ENCODE measurements around the gene PIH1D1.

PIH1D1 gene

DNA sequence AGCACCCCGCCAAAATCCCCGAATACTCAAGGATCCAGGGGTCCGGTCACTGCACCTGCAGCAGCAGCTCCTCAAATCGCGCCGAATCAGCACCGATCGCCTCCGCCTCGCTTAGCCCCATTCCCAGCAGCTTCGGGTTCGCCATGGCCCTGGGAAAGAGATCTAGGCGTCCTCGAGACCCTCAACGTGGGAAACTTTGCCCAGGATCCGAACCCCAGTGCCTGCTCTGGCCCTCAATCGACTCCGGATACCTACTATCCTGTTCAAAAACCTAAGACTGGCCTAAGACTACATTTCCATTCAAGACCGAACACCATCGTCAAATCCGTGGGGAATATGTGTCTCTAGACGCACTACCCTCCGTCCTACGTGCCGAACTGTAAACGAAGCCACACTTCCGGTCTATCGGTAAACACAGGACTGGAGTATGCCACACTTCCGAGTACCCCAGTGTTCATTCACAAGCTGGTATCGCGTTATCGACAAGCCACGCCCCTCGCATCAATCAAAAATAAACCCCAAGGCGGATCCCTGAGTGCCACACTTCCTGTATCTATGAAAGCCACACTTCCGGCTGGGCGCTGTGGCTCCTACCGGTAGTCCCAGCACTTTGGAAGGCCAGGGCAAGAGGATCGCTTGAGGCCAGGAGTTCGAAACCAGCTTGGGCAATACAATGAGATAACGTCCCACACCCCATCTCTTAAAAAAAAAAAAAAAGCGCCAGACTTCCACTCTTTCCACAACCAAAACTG is at the start of gene PIH1D1:
Gene PIH1D1 (minus strand): TSS at position 385 of the 752 bp plus-strand sequence. CDS start 240 bp downstream, at position 145.
- DNase-seq (ENCODE audit: low read depth in 4 of 4, low spot score in 1 of 4): peak; percentile 80 to 96 (median 86)

DNA sequence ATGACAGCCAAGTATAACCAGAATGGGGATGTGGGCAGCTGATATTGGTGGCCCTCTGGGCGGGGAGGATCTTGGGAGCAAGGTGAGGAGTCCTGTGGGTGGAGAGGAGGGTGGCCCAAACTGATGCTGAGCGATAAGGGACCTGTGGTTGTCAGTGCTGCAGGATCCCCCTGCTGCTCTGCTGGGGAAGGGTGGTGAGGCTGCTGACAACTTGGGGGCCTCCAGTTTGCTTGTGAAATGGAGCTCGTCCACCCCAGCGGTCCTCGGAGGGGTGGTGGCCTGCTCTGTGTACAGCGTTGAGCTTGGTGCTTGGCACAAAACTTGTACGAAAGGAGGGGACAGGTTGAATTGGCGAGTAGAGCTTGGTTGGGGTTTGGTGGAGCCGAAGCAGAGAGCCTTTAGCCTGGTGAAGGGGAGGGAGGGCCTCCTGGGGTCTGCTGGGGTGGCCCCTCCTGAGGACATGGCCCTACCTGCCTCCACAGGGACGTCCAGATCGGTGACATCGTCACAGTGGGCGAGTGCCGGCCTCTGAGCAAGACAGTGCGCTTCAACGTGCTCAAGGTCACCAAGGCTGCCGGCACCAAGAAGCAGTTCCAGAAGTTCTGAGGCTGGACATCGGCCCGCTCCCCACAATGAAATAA is 47.5 kb upstream of the PIH1D1 start:
- DNase-seq (ENCODE audit: low read depth in 4 of 4, low spot score in 1 of 4): peak in 1 of 4 experiments; percentile 25

DNA sequence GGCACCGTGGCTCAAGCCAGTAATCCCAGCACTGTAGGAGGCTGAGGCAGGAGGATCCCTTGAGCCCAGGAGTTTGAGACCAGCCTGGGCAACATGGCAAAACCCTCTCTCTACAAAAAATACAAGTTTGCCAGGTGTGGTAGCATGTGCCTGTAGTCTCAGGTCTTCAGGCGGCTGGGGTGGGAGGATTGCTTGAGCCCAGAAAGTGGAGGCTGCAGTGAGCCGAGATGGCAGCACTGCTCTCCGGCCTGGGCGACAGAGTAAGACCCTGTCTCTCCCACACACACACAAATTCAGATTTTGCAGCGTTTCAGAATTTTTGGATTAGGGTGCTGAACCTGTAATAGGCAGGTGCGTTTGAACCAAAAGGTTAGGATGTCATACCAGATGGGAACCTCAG is 46.9 kb upstream of the PIH1D1 start:
- no peak for DNase-seq (ENCODE audit: low read depth in 4 of 4, low spot score in 1 of 4)

DNA sequence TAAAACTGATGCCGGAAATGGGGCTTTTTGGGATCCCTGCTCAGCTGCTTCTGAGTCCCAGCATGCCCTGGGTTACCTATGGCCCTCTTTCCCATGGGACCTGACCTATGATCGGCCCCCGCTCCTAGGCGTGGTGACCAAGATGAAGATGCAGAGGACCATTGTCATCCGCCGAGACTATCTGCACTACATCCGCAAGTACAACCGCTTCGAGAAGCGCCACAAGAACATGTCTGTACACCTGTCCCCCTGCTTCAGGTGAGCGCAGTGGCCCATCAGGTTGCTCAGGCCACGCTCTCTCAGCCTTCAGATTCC is 46.1 kb upstream of the PIH1D1 start:
- DNase-seq (ENCODE audit: low read depth in 4 of 4, low spot score in 1 of 4): no peak

DNA sequence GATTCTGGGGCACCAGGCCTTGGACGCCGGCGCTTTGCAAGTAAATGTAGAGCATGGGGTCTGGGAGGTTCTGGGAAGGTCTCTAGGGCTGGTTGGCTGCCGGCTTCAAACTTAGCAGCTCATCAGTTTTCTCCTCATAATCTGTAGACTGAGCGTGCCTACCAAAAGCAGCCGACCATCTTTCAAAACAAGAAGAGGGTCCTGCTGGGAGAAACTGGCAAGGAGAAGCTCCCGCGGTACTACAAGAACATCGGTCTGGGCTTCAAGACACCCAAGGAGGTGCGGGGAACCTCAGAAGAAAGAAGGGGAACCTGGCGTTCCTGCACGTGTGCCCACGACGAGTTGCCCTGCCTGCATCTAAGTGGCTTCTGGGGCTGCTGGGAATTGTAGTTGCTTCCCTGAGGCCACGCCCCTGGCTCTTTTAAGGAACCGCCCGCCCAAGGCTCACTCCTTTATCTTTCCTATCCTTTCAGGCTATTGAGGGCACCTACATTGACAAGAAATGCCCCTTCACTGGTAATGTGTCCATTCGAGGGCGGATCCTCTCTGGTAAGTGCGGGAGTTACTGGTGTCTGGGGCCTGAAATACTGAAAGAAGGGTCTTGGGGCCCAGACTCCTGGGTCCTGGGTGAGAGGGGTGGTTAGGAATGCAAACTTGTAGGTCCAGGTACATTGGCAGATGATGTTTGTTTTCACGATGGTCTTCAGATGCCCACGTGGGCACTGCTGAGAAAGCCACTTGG is 45.6 kb upstream of the PIH1D1 start:
- peak in 2 of 4 experiments; percentile 67 to 68 for DNase-seq (ENCODE audit: low read depth in 4 of 4, low spot score in 1 of 4)

DNA sequence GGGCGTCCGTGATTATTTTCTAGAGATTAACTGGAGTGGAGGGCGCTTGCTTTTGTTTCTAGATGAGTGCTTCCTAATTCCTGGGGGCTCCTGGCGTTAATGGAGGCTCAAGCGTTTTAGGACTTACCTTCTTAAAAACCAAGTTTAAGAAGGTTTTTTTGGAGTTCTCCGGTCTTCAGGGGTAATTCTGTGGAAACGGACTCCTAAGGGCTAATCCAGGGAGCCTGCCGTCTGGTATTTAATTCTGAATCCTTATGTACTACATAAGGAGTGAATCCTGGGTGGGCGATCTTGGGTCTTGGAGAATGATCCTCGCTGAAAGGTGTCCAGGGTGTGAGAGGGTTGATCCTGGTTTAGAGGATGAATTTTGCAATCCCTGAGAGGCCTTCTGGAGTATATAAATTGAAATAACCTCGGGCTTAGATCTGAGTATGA is 45.0 kb upstream of the PIH1D1 start:
- DNase-seq (ENCODE audit: low read depth in 4 of 4, low spot score in 1 of 4): no peak

DNA sequence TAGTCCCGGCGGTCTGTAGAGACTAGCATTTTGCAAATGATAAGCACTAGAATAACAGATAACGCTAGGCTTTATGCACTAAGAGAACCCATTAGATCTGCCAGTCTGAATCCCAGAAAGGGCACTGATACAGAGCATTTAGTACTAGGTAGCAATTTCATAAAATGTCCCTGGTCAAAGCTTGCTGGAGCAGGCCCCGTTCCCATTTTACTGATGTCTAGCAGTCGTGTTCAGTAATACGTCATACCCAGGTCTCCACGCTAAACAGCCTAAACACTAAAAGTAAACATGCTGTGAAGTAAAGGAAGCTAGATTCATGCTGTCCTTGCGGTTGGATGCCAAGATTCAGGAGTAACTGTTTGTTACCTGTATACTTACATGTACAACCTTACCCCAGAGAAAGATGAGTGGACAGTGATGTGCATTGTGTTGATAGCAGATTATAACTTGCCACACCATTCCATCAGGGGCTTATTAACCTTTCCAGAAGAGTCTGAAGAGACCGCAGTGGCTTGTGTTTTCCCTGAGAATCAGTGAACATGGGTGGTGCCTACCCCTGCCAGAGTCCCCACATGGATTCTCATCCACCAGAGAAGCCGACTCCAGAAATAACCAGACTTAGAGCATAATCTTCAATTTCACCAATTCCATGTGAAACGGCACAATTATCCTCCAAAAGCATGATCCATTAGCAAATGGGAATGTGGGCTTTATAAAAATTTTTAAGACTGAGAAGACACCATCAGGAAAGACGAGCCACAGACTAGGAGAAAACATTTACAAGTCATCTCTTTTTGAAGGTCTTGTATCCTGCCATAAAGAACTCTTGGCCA is 41.2 kb upstream of the PIH1D1 start:
- DNase-seq (ENCODE audit: low read depth in 4 of 4, low spot score in 1 of 4): peak in 1 of 4 experiments; percentile 34

DNA sequence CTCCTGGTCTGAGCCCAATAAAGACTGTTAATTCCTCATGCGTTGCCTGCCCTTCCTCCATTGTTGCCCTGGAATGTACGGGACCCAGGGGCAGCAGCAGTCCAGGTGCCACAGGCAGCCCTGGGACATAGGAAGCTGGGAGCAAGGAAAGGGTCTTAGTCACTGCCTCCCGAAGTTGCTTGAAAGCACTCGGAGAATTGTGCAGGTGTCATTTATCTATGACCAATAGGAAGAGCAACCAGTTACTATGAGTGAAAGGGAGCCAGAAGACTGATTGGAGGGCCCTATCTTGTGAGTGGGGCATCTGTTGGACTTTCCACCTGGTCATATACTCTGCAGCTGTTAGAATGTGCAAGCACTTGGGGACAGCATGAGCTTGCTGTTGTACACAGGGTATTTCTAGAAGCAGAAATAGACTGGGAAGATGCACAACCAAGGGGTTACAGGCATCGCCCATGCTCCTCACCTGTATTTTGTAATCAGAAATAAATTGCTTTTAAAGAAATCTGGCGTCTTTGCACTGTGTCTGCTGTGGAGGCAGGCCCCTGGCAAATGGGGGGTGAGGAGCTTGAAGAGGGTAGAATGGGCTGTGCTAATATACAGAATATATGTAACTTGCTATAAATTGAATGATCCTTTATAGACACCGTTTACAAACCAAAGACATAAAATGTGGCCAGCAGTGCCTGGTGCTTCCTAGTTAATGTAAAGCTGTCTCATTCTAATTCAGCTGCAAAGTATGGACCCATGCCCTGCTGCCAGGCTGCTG is 40.4 kb upstream of the PIH1D1 start:
- no peak for DNase-seq (ENCODE audit: low read depth in 4 of 4, low spot score in 1 of 4)

DNA sequence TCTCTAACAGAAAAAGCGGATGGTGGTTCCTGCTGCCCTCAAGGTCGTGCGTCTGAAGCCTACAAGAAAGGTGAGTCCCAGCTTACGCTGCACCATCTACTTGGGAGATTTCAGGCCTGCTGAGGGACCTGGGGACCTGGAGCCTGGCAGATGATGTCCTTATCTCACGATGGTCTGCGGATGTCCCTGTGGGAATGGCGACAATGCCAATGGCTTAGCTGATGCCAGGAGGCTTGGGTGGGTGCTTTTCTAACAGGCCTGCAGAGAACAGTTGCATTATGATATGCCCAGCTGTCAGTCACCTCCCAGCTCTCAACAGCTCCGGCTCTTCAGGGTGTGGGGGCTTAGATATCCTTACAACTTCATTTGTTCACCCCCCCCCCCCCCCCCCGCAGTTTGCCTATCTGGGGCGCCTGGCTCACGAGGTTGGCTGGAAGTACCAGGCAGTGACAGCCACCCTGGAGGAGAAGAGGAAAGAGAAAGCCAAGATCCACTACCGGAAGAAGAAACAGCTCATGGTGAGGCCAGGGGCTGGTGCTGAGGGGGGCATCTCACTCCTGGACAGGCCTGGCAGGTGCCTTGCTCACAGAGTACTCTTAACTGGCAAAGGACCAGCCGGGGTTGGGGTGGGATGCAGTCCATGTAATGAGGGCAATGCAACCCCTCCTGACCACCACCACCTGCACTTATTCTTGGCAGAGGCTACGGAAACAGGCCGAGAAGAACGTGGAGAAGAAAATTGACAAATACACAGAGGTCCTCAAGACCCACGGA is 39.6 kb upstream of the PIH1D1 start:
- no peak for DNase-seq (ENCODE audit: low read depth in 4 of 4, low spot score in 1 of 4)

DNA sequence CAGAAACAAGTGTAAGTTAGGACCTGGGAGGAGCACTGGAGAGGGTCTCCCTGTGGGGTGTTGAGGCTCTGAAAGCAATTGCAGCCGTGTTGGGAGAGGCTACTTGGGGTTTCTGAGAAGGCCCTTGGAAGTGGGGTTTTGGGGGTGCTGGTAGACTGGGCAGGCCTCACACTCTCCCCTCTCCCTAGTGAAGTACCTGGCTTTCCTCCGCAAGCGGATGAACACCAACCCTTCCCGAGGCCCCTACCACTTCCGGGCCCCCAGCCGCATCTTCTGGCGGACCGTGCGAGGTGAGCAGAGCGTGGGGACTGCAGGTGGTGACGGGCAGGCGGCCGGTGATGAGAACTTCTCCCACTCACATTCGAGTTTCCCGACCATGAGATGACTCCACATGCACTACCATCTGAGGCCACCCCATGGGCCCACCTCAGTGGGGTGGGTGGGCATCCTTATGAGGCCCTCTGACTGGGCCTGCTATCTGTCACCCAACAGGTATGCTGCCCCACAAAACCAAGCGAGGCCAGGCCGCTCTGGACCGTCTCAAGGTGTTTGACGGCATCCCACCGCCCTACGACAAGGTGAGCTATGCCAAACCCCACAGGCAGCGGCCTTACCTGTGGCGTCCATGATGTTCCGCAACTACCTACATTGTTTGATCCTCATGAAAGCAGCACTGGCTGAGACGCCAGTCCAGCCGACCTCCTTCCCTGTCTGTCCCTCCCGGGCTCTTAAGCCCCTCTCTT is 38.8 kb upstream of the PIH1D1 start:
- DNase-seq (ENCODE audit: low read depth in 4 of 4, low spot score in 1 of 4): no peak

DNA sequence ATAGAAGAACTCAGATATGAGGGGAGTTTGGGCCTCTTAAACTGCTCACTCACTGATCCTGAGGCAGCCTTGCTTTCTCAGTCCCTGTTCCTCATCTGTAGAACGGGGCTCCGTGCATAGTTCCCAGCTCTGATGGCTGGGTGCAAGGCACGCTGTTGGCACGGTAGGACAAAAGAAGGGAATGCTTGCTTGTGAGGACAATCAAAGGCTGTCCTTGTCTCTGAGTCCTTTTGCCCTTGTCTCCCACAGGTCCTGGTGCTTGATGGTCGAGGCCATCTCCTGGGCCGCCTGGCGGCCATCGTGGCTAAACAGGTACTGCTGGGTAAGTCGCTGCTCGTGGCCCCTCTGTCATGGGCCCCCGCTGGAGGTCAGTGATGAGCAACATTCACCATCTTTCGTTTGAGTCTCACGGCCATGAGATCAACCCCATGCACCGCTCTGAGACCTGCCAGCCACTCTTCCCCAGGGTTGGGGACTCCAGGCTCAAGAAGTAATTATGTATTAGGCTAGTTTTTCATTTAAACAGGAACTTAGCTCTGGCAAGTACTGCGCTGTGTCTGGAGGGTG is 38.1 kb upstream of the PIH1D1 start:
- DNase-seq (ENCODE audit: low read depth in 4 of 4, low spot score in 1 of 4): peak in 1 of 4 experiments; percentile 23

DNA sequence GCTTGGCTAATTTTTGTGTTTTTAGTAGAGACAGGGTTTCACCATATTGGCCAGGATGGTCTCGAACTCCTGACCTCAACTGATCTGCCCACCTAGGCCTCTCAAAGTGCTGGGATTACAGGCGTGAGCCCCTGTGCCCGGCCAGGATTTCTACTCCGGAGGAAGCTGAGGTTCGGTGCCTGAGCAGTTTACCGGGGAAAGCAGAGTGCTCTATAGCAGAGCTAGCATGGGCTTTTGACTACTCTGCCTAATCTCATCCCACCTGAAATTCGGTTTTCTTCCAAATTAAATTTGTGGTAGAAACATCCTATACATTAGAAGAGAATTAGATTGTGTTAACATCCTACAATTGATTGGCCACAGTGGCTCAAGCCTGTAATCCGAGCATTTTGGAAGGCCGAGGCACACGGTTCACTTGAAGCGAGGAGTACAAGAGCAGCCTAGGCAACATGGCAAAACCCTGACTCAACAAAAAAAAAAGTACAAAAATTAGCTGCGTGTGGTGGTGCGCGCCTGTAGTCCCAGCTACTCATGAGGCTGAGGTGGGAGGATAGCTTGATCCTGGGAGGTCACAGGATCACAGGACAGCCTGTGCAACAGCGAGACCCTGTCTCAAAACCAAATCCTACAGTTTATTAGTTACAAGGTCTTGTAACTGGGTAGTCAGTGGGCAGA is 37.4 kb upstream of the PIH1D1 start:
- DNase-seq (ENCODE audit: low read depth in 4 of 4, low spot score in 1 of 4): no peak

DNA sequence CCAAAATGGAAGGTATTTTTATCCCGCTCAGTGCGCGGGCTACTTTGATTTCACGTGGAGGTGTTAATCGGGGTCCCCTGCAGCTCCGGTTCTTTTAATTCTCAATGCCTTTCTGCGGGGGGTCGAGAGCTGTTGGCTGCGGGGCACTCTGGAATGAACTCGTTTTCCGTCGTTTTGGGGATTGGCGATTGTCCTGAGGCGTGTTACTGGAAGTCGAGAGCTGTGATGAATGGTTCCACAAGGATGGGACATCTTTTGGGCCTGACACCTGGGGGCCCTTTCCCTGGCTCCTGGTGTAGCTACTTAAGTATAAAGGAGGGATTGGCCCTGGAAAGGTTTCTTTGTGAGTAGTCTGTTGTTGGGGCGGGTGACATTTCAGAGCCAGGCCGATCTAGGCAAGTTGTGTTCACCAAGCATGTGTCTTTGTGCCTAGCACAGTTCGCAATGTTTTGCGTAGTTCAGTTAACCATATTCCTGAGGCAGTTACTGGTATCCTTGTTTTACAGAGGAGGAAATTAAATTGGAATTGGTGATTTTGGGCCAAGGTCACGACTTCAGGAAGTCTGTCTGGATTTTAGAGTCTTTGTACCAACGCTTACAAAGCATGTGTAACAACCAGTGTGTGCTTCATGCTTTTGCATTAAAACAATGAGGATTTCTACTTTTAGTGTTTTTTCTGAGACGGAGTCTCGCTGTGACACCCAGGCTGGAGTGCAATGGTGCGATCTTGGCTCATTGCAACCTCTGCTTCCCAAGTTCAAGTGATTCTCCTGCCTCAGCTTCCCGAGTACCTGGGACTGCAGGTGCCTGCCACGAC is 36.6 kb upstream of the PIH1D1 start:
- no peak for DNase-seq (ENCODE audit: low read depth in 4 of 4, low spot score in 1 of 4)

DNA sequence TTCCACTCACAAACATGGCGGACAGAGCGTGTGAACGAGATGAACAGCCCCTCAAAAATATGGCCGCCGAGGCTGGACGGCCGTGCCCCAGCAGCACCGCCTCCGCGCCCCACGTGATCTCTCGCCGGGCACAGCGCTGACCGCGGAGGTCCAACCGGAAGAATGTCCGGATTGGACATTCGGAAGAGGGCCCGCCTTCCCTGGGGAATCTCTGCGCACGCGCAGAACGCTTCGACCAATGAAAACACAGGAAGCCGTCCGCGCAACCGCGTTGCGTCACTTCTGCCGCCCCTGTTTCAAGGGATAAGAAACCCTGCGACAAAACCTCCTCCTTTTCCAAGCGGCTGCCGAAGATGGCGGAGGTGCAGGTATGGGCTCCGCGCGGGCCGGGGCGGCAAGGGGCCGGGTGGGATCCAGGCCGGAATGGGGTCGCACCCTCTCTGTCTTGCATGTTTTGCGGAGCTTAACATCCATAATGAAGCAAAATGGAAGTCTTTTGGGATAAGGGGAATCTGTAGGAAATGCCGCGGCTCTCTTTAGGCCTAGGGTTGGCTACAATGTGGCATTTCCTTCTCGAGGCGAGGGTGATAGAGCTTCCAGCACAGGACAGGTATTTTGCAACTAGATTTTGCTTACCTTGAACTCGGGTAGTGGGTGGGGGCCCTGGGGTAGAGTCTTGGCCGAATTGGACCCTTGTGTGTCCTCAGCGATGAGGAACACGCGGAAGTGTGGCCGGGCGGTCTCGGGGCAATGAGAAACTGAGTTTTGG is 35.8 kb upstream of the PIH1D1 start, which contains the start of gene RPL13A:
Gene RPL13A (plus strand): TSS at position 332 of the 769 bp plus-strand sequence. CDS start 22 bp downstream, at position 354.
- DNase-seq (ENCODE audit: low read depth in 4 of 4, low spot score in 1 of 4): peak; percentile 98 to 100 (median 100)

DNA sequence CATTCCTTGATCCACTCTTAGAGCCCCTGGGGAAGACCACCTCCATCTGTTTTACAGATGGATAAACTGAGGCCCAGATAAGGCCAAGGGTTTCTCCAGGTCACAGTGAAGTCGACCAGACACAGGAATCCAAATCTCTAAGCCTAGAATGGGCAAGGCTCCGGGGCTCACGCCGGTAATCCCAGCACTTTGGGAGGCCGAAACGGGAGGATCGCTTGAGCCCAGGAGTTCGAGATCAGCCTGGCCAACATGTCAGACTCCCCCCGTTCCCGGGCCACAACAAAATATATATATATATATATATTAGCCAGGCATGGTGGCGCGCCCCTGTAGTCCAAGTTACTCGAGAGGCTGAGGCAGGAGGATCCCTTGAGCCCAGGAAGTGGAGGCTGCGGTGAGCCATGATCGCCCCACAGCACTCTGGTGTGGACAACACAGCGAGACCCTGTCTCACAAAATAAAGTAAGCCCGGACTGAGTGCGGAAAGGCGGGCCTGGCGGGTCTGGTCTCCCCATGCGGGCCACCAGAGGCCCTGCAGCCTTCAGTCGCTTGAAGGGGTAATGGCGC is 35.2 kb upstream of the PIH1D1 start:
- no peak for DNase-seq (ENCODE audit: low read depth in 4 of 4, low spot score in 1 of 4)

DNA sequence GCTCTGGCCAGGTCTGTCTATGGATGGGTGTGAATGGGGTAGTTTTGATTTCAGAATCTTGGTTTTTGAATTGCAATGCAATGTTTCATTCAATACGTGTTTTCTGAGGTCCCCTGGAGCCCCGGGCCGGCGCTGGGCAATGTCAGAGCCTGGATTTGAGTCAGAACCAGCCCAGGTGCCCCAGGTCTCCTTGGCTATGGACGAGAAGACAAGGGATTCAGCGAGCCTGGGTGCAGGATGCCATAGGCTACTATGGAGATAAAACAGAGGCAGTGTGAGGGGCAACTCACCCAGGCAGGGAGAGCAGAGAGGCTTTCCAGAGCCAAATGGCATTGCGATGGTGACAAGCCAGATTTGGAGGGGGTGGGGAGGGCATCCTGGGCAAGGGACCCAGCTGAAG is 34.6 kb upstream of the PIH1D1 start:
- no peak for DNase-seq (ENCODE audit: low read depth in 4 of 4, low spot score in 1 of 4)
